H1 (cell line): ENCODE measurements around the gene PEX5L. TPM values are rescaled to one million over a fixed set of nuclear protein-coding genes. Genes with fewer than 3 reads are reported as not detected.

Source experiments
- CTCF ChIA-PET: fragments of 300-600 bp; sonication (Branson Sonifier 250); formaldehyde crosslinking; loops from one replicate; lab custom pipeline; 2021; ENCODE audit not compliant: partially characterized antibody; lab: Charles Lee
- POLR2A ChIA-PET: fragments of 300-600 bp; sonication (Branson Sonifier 250); formaldehyde crosslinking; loops from one replicate; lab custom pipeline; 2021; ENCODE audit warnings: inconsistent platforms; ENCODE audit not compliant: partially characterized antibody; lab: Charles Lee
- DNase-seq, 2 experiments: peaks; one replicate each; pipeline versions ENCODE4 v3.0.0 to v3.0.0-alpha.2; 2010 to 2022; ENCODE audit warnings: low spot score in 2 of 2, low read depth in 1 of 2, mixed read lengths in 1 of 2
- FAIRE-seq: peaks from 2 replicates; lab custom pipeline; 2011; peaks lifted over from hg19 to GRCh38; lab: Jason Lieb, UNC
- H2AFZ ChIP-seq: 2 replicates; pipeline ENCODE4 v1.8.1; 2012; ENCODE audit warnings: low read length, inconsistent platforms
- H2AK5ac ChIP-seq: 2 replicates; pipeline ENCODE4 v1.6.1; 2013; ENCODE audit warnings: low read depth, low read length
- H2BK120ac ChIP-seq: replicated peaks from 2 replicates; pipeline ENCODE3; 2013; ENCODE audit warnings: low read depth, low read length, inconsistent platforms
- H2BK12ac ChIP-seq: 2 replicates; pipeline ENCODE4 v1.6.1; 2013; ENCODE audit warnings: low read depth, low read length
- H2BK15ac ChIP-seq: 2 replicates; pipeline ENCODE4 v1.6.1; 2013; ENCODE audit warnings: low read length
- H2BK20ac ChIP-seq: 2 replicates; pipeline ENCODE4 v1.6.1; 2013; ENCODE audit warnings: low read length
- H2BK5ac ChIP-seq: 2 replicates; pipeline ENCODE4 v1.6.1; 2013; ENCODE audit warnings: low read depth, low read length
- H3K14ac ChIP-seq: 2 replicates; pipeline ENCODE4 v1.6.1; 2013; ENCODE audit warnings: inconsistent platforms; ENCODE audit not compliant: insufficient read length
- H3K18ac ChIP-seq: 2 replicates; pipeline ENCODE4 v1.6.1; 2013; ENCODE audit warnings: low read length; ENCODE audit errors: extremely low read depth
- H3K23ac ChIP-seq: 2 replicates; pipeline ENCODE4 v1.6.1; 2013; ENCODE audit warnings: inconsistent platforms; ENCODE audit not compliant: insufficient read length
- H3K23me2 ChIP-seq: 2 replicates; pipeline ENCODE4 v1.6.1; 2013; ENCODE audit warnings: low read depth, low read length
- H3K27ac ChIP-seq: 2 replicates; pipeline ENCODE4 v1.6.1; 2011; ENCODE audit warnings: low read depth, low read length, inconsistent platforms
- H3K27me3 ChIP-seq, 4 experiments: replicated peaks in 1 of 4; 1 replicate in 1 of 4; 2 replicates in 3 of 4; pipeline versions ENCODE4 v1.6.1 to v1.8.1; 2011 to 2013; ENCODE audit warnings: low read length in 3 of 4, mild to moderate bottlenecking in 3 of 4, inconsistent platforms in 2 of 4, mixed read lengths in 2 of 4, moderate library complexity in 1 of 4; ENCODE audit not compliant: control insufficient read depth in 3 of 4, insufficient read depth in 3 of 4; ENCODE audit errors: extremely low read depth in 1 of 4
- H3K36me3 ChIP-seq, 4 experiments: 2 replicates each; pipeline versions ENCODE4 v1.6.1 to v1.8.1; 2011 to 2013; ENCODE audit warnings: mild to moderate bottlenecking in 4 of 4, low read length in 3 of 4, moderate library complexity in 2 of 4, control low read depth in 1 of 4, inconsistent platforms in 1 of 4; ENCODE audit not compliant: insufficient read depth in 4 of 4, control insufficient read depth in 2 of 4
- H3K4ac ChIP-seq: replicated peaks from 2 replicates; pipeline ENCODE3; 2013; ENCODE audit warnings: low read length, low read depth, mixed read lengths, inconsistent platforms; ENCODE audit not compliant: insufficient read length
- H3K4me1 ChIP-seq, 4 experiments: replicated peaks in 1 of 4; 1 replicate in 1 of 4; 2 replicates in 3 of 4; pipeline versions ENCODE4 v1.6.1 to v1.8.1; 2011 to 2013; ENCODE audit warnings: low read length in 3 of 4, inconsistent platforms in 2 of 4, mixed read lengths in 1 of 4; ENCODE audit not compliant: insufficient read depth in 4 of 4, control insufficient read depth in 3 of 4
- H3K4me2 ChIP-seq, 2 experiments: 2 replicates each; pipeline versions ENCODE4 v1.6.1 to v1.8.1; 2011 to 2013; ENCODE audit warnings: low read depth in 2 of 2, low read length in 2 of 2, control low read depth in 1 of 2, inconsistent platforms in 1 of 2, mild to moderate bottlenecking in 1 of 2; ENCODE audit not compliant: insufficient read depth in 1 of 2
- H3K4me3 ChIP-seq, 4 experiments: fragments of 200-600, 300-600 bp in 1 of 4; sonication (generic), shearing (Covaris generic), sonication (Bioruptor Twin) in 1 of 4; 2 replicates each; pipeline versions ENCODE4 v1.5.1 to v1.8.1; 2011 to 2016; ENCODE audit warnings: low read length in 4 of 4, low read depth in 3 of 4, control low read depth in 2 of 4, inconsistent platforms in 2 of 4, mild to moderate bottlenecking in 2 of 4, mixed read lengths in 1 of 4, moderate library complexity in 1 of 4; ENCODE audit not compliant: insufficient read depth in 2 of 4; ENCODE audit errors: extremely low read depth in 1 of 4
- H3K56ac ChIP-seq: replicated peaks from 2 replicates; pipeline ENCODE3; 2013; ENCODE audit warnings: low read depth, mild to moderate bottlenecking, mixed read lengths, low read length, inconsistent platforms; ENCODE audit not compliant: insufficient read length
- H3K79me1 ChIP-seq: 2 replicates; pipeline ENCODE4 v1.6.1; 2013; ENCODE audit warnings: low read depth, low read length, control low read depth
- H3K79me2 ChIP-seq, 2 experiments: 2 replicates each; pipeline versions ENCODE4 v1.6.1 to v1.8.1; 2012 to 2013; ENCODE audit warnings: low read length in 2 of 2, mild to moderate bottlenecking in 2 of 2, inconsistent platforms in 1 of 2; ENCODE audit not compliant: insufficient read depth in 2 of 2, control insufficient read depth in 1 of 2
- H3K9ac ChIP-seq, 4 experiments: replicated peaks in 1 of 4; 1 replicate in 1 of 4; 2 replicates in 3 of 4; pipeline versions ENCODE4 v1.6.1 to v1.8.1; 2011 to 2013; ENCODE audit warnings: low read depth in 3 of 4, low read length in 3 of 4, control low read depth in 2 of 4, mild to moderate bottlenecking in 2 of 4, moderate library complexity in 2 of 4, inconsistent platforms in 1 of 4; ENCODE audit errors: extremely low read depth in 1 of 4
- H3K9me3 ChIP-seq, 2 experiments: 2 replicates each; pipeline versions ENCODE4 v1.6.1 to v1.8.1; 2012 to 2013; ENCODE audit warnings: mild to moderate bottlenecking in 2 of 2, moderate library complexity in 2 of 2, control low read depth in 1 of 2, inconsistent platforms in 1 of 2, low read depth in 1 of 2, low read length in 1 of 2, mixed read lengths in 1 of 2; ENCODE audit not compliant: insufficient read depth in 2 of 2
- H4K20me1 ChIP-seq, 2 experiments: replicated peaks in 1 of 2; 2 replicates each; pipeline versions ENCODE3 to v1.8.1; 2011 to 2013; ENCODE audit warnings: inconsistent platforms in 2 of 2, low read length in 2 of 2, mild to moderate bottlenecking in 1 of 2; ENCODE audit not compliant: insufficient read depth in 2 of 2, control insufficient read depth in 1 of 2
- H4K5ac ChIP-seq: 2 replicates; pipeline ENCODE4 v1.6.1; 2013; ENCODE audit warnings: low read length, low read depth, mixed read lengths, inconsistent platforms; ENCODE audit not compliant: insufficient read length
- H4K8ac ChIP-seq: 2 replicates; pipeline ENCODE4 v1.8.0; 2013; ENCODE audit warnings: mild to moderate bottlenecking, moderate library complexity, low read length, inconsistent platforms; ENCODE audit not compliant: insufficient read depth; ENCODE audit errors: extremely low read depth
- H4K91ac ChIP-seq: replicated peaks from 2 replicates; pipeline ENCODE3; 2013; ENCODE audit warnings: low read length, mixed read lengths, inconsistent platforms; ENCODE audit not compliant: insufficient read length
- BACH1 ChIP-seq: IDR thresholded peaks from 2 replicates; pipeline ENCODE4 v1.6.1; 2012; ENCODE audit warnings: low read length, improper control_type of control experiment
- BRCA1 ChIP-seq: IDR thresholded peaks from 2 replicates; pipeline ENCODE4 v1.6.1; 2012; ENCODE audit warnings: low read depth, low read length, improper control_type of control experiment
- CBX8 ChIP-seq: fragments of 300-800, 300-1000 bp; sonication (generic); IDR thresholded peaks from 2 replicates; pipeline ENCODE4 v1.7.1; 2016; ENCODE audit warnings: low read depth, low read length, borderline replicate concordance
- EGR1 ChIP-seq: IDR thresholded peaks from 2 replicates; pipeline ENCODE4 v1.6.1; 2011; ENCODE audit warnings: low read depth, low read length, borderline replicate concordance
- GABPA ChIP-seq: IDR thresholded peaks from 2 replicates; pipeline ENCODE4 v1.6.1; 2011; ENCODE audit warnings: mild to moderate bottlenecking, low read length, moderate library complexity, borderline replicate concordance; ENCODE audit not compliant: insufficient read depth
- JUN ChIP-seq: IDR thresholded peaks from 2 replicates; pipeline ENCODE4 v1.6.1; 2011; ENCODE audit warnings: low read depth, mild to moderate bottlenecking, improper control_type of control experiment, low read length
- POU5F1 ChIP-seq: IDR thresholded peaks from 2 replicates; pipeline ENCODE4 v1.6.1; 2011; ENCODE audit warnings: low read depth, mild to moderate bottlenecking, low read length, moderate library complexity
- RBBP5 ChIP-seq: IDR thresholded peaks from 2 replicates; pipeline ENCODE4 v1.7.1; 2012; ENCODE audit warnings: low read depth, mild to moderate bottlenecking, inconsistent platforms, low read length, moderate library complexity, borderline replicate concordance
- SAP30 ChIP-seq: fragments of 300-600 bp; sonication (generic); IDR thresholded peaks from 2 replicates; pipeline ENCODE4 v1.7.1; 2012; ENCODE audit warnings: low read length, moderate library complexity, mild to moderate bottlenecking, inconsistent platforms; ENCODE audit not compliant: insufficient read depth, insufficient replicate concordance
- SIRT6 ChIP-seq: IDR thresholded peaks from one replicate; pipeline ENCODE4 v1.7.1; 2012; ENCODE audit warnings: low read length, inconsistent platforms
- TAF1 ChIP-seq: IDR thresholded peaks from 2 replicates; pipeline ENCODE4 v1.6.1; 2011; ENCODE audit warnings: mild to moderate bottlenecking, low read depth, low read length
- TAF7 ChIP-seq: optimal IDR thresholded peaks from 2 replicates; pipeline ENCODE3; 2011; ENCODE audit warnings: low read depth, mild to moderate bottlenecking, inconsistent platforms, low read length, moderate library complexity, borderline replicate concordance
- TCF12 ChIP-seq: IDR thresholded peaks from 2 replicates; pipeline ENCODE4 v1.6.1; 2011; ENCODE audit warnings: low read depth, mild to moderate bottlenecking, low read length
- TEAD4 ChIP-seq: IDR thresholded peaks from 2 replicates; pipeline ENCODE4 v1.6.1; 2012; ENCODE audit warnings: low read depth, low read length, inconsistent platforms, mixed read lengths
- YY1 ChIP-seq: IDR thresholded peaks from 2 replicates; pipeline ENCODE4 v1.6.1; 2011; ENCODE audit warnings: low read depth, mild to moderate bottlenecking, low read length
- WGBS, 2 experiments: shearing (Covaris generic) in 1 of 2; methylation state at CpG; one replicate each; pipeline versions ENCODE4 v1.1.6 to v1.1.7; 2013 to 2015; ENCODE audit warnings: low lambda C conversion rate in 2 of 2, mixed read lengths in 2 of 2, inconsistent platforms in 1 of 2, low coverage in 1 of 2, missing lambda C conversion rate in 1 of 2; ENCODE audit not compliant: insufficient replicate concordance in 2 of 2, insufficient coverage in 1 of 2, insufficient read length in 1 of 2; ENCODE audit errors: extremely low coverage in 1 of 2, missing lambda C conversion rate in 1 of 2; 5-methylcytosine and 5-hydroxymethylcytosine counted together
- polyA plus RNA-seq, 7 experiments: library from polyadenylated mRNA; depleted of rRNA in 3 of 7; stranded (reverse) in 5 of 7; unstranded in 2 of 7; fragments of >200 nt in 5 of 7; fragments of 200-250 nt in 2 of 7; gene quantifications; 1 replicate in 5 of 7; 2 replicates in 1 of 7; 4 replicates in 1 of 7; pipeline versions ENCODE4 v1.2.1 to v1.2.3, GENCODE V29; 2011 to 2013; ENCODE audit warnings: missing spikeins in 2 of 7, mixed read lengths in 2 of 7
- total RNA-seq: library from RNA; stranded (reverse); fragmentation: NEBNext Ultra II Directional; extraction: Animal tissue kit (Norgen Biotek cat#: 25700); gene quantifications from 2 replicates; pipeline ENCODE4 v1.2.1, GENCODE V29; 2021
- TF ChIP-seq, protein P1 (sequence below): IDR thresholded peaks from 2 replicates; pipeline ENCODE4 v1.6.1; 2012; ENCODE audit warnings: inconsistent platforms

Gene PEX5L
- total and polyA plus RNA-seq, 2 of the 8 experiments (the other 6 are each of a cell fraction or from before 2014, with no cell fraction given), result 0.80 to 4.2 TPM

DNA sequence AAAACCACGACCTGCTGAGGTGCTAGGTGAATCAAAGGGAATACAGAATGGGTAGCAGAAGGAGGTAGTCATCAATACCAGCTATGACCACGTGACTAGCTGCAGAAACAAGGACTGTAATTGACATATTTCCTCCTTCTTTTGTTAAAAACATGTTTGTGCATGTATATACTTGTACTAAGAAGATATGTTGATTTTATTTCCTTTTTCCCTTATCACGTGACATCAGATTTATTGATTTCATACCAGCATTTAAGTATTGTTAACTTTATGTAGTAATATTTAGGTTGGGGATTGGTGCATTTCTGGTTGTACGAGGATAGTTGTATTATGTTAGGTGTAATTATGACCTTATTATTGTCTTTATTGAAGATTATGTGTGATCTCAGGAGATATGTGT lies 36.2 kb downstream of the PEX5L start:
- Histone ChIP-seq H3K9ac (no peak overlapping the region), H4K5ac (no peak overlapping the region), H3K9me3 (no peaks in the 10 kb centered on the region), H2AK5ac (no peak overlapping the region), H4K20me1 (no peaks in the 10 kb centered on the region), H2BK15ac (no peak overlapping the region), H2BK12ac (no peak overlapping the region), H3K23me2 (no peaks in the 10 kb centered on the region), H3K79me1 (no peaks in the 10 kb centered on the region), H3K79me2 (no peaks in the 10 kb centered on the region), H2BK120ac (no peak overlapping the region), H3K18ac (no peak overlapping the region), H3K4me1 (no peaks in the 10 kb centered on the region), H2AFZ (no peak overlapping the region), H3K4ac (no peak overlapping the region), H3K56ac (no peak overlapping the region), H3K14ac (no peak overlapping the region), H3K36me3 (no peaks in the 10 kb centered on the region), H4K8ac (no peak overlapping the region), H3K4me2 (no peak overlapping the region), H3K4me3 (no peak overlapping the region), H2BK5ac (no peak overlapping the region), H3K27me3 (peaks cover 0 to 1% (median 0%) of the 10 kb centered on the region in 4 experiments; a peak in 1 of 7 replicates), H3K27ac (no peak overlapping the region), H3K23ac (no peak overlapping the region), H2BK20ac (no peak overlapping the region), H4K91ac (no peak overlapping the region)
- no peak for DNase-seq
- 92% methylated on average over 4 of the region's 4 CpGs; no CpG with 5 or more reads in 1 of the 2 experiments for WGBS, 2 experiments
- ChIA-PET POLR2A (no interaction called here), CTCF (no interaction called here)
- no peak for FAIRE-seq
- TF ChIP-seq TEAD4 (no peak), JUN (no peak), BACH1 (no peak), CBX8 (no peak), EGR1 (no peak), GABPA (no peak), POU5F1 (no peak), RBBP5 (no peak), TCF12 (no peak), SIRT6 (no peak), TAF1 (no peak), TAF7 (no peak), BRCA1 (no peak), SAP30 (no peak), YY1 (no peak)
- TF ChIP-seq, protein P1, sequence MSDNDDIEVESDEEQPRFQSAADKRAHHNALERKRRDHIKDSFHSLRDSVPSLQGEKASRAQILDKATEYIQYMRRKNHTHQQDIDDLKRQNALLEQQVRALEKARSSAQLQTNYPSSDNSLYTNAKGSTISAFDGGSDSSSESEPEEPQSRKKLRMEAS, result no peak
